ENCODE results near the gene CNGB1.

The CNGB1 gene

GRCh38 chr16:57964157-57964700, 6.7 kb downstream of the CNGB1 start:
- TF ChIP-seq CTCF (conservative IDR thresholded peaks at IDR 0.05; ENCODE audit: low read depth, low read length): no peak
- no peak overlapping the region for H3K4me3 ChIP-seq (ENCODE audit: low read depth, low read length)
- DNase-seq (ENCODE audit: low read depth): no peak

DNA sequence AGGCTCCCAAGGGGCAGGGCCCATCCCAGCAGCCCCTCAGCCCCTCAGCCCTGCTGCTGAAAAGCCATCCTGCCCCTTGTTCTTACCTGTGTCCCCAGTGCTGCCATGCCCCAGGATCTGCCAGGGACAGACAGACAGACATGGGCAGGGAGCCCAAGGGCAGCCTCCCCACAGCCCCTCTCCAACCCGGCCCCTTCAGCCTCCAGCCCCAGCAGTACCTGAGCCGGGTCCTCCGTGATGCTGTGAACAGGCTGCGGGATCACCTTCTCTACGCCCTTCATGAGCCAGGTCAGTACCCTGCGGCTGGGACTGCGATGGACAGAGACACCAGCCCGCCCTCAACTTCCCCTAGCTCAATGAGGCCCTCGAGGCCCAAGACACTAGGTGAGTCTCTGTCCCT, 8.2 kb downstream of the CNGB1 start:
- no peak for TF ChIP-seq CTCF (conservative IDR thresholded peaks at IDR 0.05; ENCODE audit: low read depth, low read length)
- DNase-seq (ENCODE audit: low read depth): no peak
- H3K4me3 ChIP-seq (ENCODE audit: low read depth, low read length): no peak overlapping the region

DNA sequence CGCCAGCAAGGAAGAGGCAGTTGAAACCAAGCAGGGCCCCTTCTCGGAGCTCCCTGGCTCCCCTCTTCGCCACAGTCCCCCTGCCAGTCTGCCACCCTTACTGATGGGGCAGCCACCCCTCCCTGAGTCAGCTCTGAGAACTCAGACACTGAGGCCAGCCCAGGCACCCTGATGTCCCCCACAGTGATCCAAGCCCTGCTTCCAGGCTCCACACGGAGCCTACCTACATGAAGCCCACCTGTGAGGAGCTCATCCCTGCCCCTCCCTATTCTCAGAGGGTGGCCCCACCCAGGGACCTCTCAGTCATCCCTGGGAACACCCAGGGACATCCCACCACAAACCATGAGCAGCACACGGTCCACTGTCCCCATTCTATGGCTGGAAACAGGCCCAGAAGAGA, 8.9 kb downstream of the CNGB1 start:
- H3K4me3 ChIP-seq (ENCODE audit: low read depth, low read length): no peak overlapping the region
- DNase-seq (ENCODE audit: low read depth): no peak
- no peak for TF ChIP-seq CTCF (conservative IDR thresholded peaks at IDR 0.05; ENCODE audit: low read depth, low read length)

GRCh38 chr16:57961538-57961937, 9.4 kb downstream of the CNGB1 start:
- DNase-seq (ENCODE audit: low read depth): no peak
- no peak overlapping the region for H3K4me3 ChIP-seq (ENCODE audit: low read depth, low read length)
- TF ChIP-seq CTCF (conservative IDR thresholded peaks at IDR 0.05; ENCODE audit: low read depth, low read length): no peak

DNA sequence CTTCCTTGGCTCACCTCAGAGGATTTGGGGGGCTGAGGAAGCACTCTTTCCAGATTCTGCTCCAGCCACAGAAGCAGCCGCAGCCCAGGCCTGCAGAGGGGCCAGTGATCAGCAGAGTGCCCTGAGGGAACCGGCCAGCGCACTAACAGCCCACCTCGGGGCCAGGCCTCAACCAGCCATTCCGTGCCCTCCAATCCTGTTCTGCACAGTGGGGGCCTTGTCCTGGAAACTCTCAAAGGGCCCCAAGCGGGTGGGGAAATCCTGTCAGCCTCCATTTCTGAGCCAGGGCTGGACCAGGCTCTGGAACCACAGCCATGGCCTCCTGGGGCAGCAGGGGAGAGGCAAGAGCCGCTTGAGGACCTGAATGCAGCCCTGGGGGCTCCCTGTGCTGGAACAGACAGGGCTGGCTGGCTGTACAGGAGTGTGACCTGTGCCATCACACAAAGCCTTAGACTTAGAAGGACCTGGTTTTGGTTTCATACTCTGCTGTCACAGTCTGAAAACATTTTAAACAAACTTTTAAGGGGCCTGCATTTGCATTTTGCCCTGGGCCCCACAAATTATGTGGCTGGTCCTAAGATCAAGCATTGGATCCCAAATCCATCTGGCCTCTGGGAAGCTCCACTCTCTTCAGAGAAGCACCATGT, 10.0 kb downstream of the CNGB1 start:
- no peak overlapping the region for H3K4me3 ChIP-seq (ENCODE audit: low read depth, low read length)
- TF ChIP-seq CTCF (conservative IDR thresholded peaks at IDR 0.05; ENCODE audit: low read depth, low read length): no peak
- no peak for DNase-seq (ENCODE audit: low read depth)

DNA sequence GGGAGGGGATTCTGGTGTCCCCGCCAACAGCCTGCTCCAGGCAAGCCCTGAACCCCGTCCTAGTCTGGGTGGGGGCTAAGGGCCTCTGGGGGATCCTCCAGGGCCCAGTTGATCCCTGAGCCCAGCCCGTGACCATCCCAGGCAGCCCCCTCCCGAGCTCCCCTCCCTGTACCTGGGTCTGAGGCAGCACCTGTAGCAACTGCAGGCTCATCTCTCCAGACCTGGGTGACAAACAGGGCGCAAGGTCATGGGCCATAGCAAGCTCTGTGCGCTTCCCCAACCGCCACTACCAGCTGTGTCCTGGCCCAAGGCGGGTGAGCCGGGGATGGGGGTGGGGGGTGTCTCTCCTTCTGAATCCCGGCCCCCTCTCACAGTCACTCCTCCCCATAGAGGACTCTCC, 10.6 kb downstream of the CNGB1 start:
- DNase-seq (ENCODE audit: low read depth): no peak
- TF ChIP-seq CTCF (conservative IDR thresholded peaks at IDR 0.05; ENCODE audit: low read depth, low read length): no peak
- H3K4me3 ChIP-seq (ENCODE audit: low read depth, low read length): no peak overlapping the region

DNA sequence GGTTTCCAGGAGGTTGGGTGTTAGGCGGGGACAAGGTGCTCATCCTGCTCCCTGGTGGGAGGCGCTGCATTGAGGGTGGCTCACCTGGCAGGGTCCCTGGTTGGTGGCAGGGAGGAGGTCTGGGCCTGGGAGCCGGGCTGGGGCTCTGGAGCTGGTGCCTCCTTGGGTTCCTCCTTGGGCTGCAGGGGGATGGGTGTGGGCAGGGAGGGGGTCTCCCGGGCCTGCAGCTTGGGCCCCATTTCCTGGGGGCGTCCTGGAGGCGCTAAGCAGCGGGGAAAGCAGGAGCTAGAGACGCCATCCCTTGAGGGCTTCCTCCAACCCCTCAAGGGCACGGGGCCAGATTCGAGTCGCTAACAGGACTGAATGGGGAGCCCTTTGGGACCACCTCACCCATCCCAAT, 11.1 kb downstream of the CNGB1 start:
- TF ChIP-seq CTCF (conservative IDR thresholded peaks at IDR 0.05; ENCODE audit: low read depth, low read length): no peak
- DNase-seq (ENCODE audit: low read depth): no peak
- no peak overlapping the region for H3K4me3 ChIP-seq (ENCODE audit: low read depth, low read length)

Measured in choroid plexus epithelial cell (primary cell).